ENCODE measurements around the gene SLC1A7.

GRCh38 chr1:53121319-53122172, 20.9 kb downstream of the SLC1A7 start:
- no peak for TF ChIP-seq CTCF (IDR thresholded peaks at IDR 0.05)
- no peak for TF ChIP-seq POLR2A (IDR thresholded peaks at IDR 0.05)

Measured in testis (tissue), 2 donors.